ENCODE measurements around the gene ZBTB2.

DNA sequence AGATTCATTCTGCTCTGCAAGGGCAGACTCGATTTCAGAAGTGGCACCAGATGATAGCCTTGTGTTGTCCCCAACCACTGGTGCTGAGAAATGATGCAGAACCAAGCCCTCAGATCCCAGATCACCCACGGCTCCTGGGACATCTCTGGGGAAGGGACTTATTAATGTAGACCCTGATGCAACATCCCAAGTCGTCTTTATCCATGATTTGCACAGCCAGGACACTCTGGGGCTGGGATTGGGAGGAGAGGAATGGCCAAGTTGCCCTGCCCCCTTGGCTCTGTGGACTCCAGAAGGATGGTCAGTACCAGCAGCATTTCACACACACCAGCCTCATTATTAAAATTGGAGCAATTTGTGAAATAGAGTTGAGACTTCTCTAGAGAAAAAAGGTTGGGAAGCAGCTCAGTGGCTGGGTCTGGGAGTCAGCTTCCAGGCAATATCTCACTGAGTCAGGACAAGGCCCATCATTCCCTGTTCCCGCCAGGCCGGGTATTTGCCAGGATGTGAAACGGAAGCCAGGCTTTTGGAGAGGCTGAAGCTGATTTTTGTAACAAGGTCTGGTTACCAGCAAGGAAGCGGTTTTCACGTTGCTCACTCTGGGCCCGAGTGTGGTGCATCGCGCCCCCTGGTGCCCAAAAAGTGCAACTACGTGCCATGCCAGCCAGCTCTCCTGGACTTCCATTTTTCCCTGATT is 67.4 kb downstream of the ZBTB2 start:
- TF ChIP-seq, protein P1, sequence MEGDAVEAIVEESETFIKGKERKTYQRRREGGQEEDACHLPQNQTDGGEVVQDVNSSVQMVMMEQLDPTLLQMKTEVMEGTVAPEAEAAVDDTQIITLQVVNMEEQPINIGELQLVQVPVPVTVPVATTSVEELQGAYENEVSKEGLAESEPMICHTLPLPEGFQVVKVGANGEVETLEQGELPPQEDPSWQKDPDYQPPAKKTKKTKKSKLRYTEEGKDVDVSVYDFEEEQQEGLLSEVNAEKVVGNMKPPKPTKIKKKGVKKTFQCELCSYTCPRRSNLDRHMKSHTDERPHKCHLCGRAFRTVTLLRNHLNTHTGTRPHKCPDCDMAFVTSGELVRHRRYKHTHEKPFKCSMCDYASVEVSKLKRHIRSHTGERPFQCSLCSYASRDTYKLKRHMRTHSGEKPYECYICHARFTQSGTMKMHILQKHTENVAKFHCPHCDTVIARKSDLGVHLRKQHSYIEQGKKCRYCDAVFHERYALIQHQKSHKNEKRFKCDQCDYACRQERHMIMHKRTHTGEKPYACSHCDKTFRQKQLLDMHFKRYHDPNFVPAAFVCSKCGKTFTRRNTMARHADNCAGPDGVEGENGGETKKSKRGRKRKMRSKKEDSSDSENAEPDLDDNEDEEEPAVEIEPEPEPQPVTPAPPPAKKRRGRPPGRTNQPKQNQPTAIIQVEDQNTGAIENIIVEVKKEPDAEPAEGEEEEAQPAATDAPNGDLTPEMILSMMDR (conservative IDR thresholded peaks at IDR 0.05; ENCODE audit: low read depth, low read length), result peak; percentile 85
- TF ChIP-seq EZH2 (IDR thresholded peaks at IDR 0.05; ENCODE audit: low read length, unreplicated experiment) (no peak), EZH2phosphoT487 (IDR thresholded peaks at IDR 0.05; ENCODE audit: borderline replicate concordance, low read length) (no peak)
